ENCODE measurements around the gene UCMA. TPM values are rescaled to one million over a fixed set of nuclear protein-coding genes. Genes with fewer than 3 reads are reported as not detected.

Gene UCMA
- total RNA-seq, 1 experiment from 2014 or later: not detected

- Histone ChIP-seq H3K27ac (ENCODE audit: low read length) (no peak overlapping the region), H3K4me1 (ENCODE audit: insufficient read depth, low read length) (no peaks in the 10 kb centered on the region), H3K9me3 (ENCODE audit: low read length) (no peaks in the 10 kb centered on the region), H3K9me2 (replicated peaks; ENCODE audit: low read length) (no peaks in the 10 kb centered on the region), H2AFZ (ENCODE audit: low read length) (no peak overlapping the region), H4K20me1 (ENCODE audit: low read length) (no peaks in the 10 kb centered on the region), H3F3A (ENCODE audit: low read length, unreplicated experiment) (no peaks in the 10 kb centered on the region), H3K9ac (ENCODE audit: low read length) (no peak overlapping the region), H3K4me3 (ENCODE audit: low read length) (no peak overlapping the region), H3K36me3 (ENCODE audit: low read depth, low read length) (no peaks in the 10 kb centered on the region; the same call in 1 of the 2 replicates), H3K79me2 (ENCODE audit: low read length) (no peaks in the 10 kb centered on the region), H3K4me2 (ENCODE audit: low read length) (no peak overlapping the region), H3K27me3 (ENCODE audit: low read length) (no peaks in the 10 kb centered on the region)
- no TSS peak for BruUV-seq (replicated peaks)
- no peak for ATAC-seq
- POLR2A ChIA-PET (ENCODE audit: unreplicated experiment): no interaction called here
- intact Hi-C loops (cut with micrococcal nuclease): no loop called here
- TF ChIP-seq EZH2 (IDR thresholded peaks at IDR 0.05; ENCODE audit: low read length, unreplicated experiment): no peak
- no peak for TF ChIP-seq EZH2phosphoT487 (IDR thresholded peaks at IDR 0.05; ENCODE audit: borderline replicate concordance, low read length)
- TF ChIP-seq CTCF (conservative IDR thresholded peaks at IDR 0.05; ENCODE audit: low read depth, low read length): no peak
- CTCF ChIA-PET: no interaction called here
- no peak for DNase-seq
Observed at GRCh38 chr10:13182424-13182823, 51.8 kb downstream of the UCMA start.

GRCh38 chr10:13180788-13181187, 53.4 kb downstream of the UCMA start:
- H3F3A ChIP-seq (ENCODE audit: low read length, unreplicated experiment): no peaks in the 10 kb centered on the region
- intact Hi-C loops (cut with micrococcal nuclease): no loop called here
- no peaks in the 10 kb centered on the region for H3K79me2 ChIP-seq (ENCODE audit: low read length)
- no peak overlapping the region for H3K9ac ChIP-seq (ENCODE audit: low read length)
- no peak for ATAC-seq
- no peaks in the 10 kb centered on the region; the same call in 1 of the 2 replicates for H3K36me3 ChIP-seq (ENCODE audit: low read depth, low read length)
- no peak overlapping the region for H3K4me3 ChIP-seq (ENCODE audit: low read length)
- no peak overlapping the region for H2AFZ ChIP-seq (ENCODE audit: low read length)
- DNase-seq: no peak
- no peaks in the 10 kb centered on the region for H3K9me2 ChIP-seq (replicated peaks; ENCODE audit: low read length)
- CTCF ChIA-PET: no interaction called here
- H3K27ac ChIP-seq (ENCODE audit: low read length): no peak overlapping the region
- no peaks in the 10 kb centered on the region for H3K9me3 ChIP-seq (ENCODE audit: low read length)
- no peaks in the 10 kb centered on the region for H4K20me1 ChIP-seq (ENCODE audit: low read length)
- H3K4me2 ChIP-seq (ENCODE audit: low read length): no peak overlapping the region
- H3K27me3 ChIP-seq (ENCODE audit: low read length): no peaks in the 10 kb centered on the region
- H3K4me1 ChIP-seq (ENCODE audit: insufficient read depth, low read length): no peaks in the 10 kb centered on the region
- BruUV-seq (replicated peaks): no TSS peak
- TF ChIP-seq EZH2 (IDR thresholded peaks at IDR 0.05; ENCODE audit: low read length, unreplicated experiment): no peak
- TF ChIP-seq EZH2phosphoT487 (IDR thresholded peaks at IDR 0.05; ENCODE audit: borderline replicate concordance, low read length): no peak
- no peak for TF ChIP-seq CTCF (conservative IDR thresholded peaks at IDR 0.05; ENCODE audit: low read depth, low read length)
- POLR2A ChIA-PET (ENCODE audit: unreplicated experiment): no interaction called here

GRCh38 chr10:13173616-13174015, 60.6 kb downstream of the UCMA start:
- TF ChIP-seq CTCF (conservative IDR thresholded peaks at IDR 0.05; ENCODE audit: low read depth, low read length) (no peak), EZH2 (IDR thresholded peaks at IDR 0.05; ENCODE audit: low read length, unreplicated experiment) (no peak), EZH2phosphoT487 (IDR thresholded peaks at IDR 0.05; ENCODE audit: borderline replicate concordance, low read length) (no peak)
- ChIA-PET CTCF (no interaction called here), POLR2A (ENCODE audit: unreplicated experiment) (no interaction called here)
- ATAC-seq (no peak), DNase-seq (no peak)
- Histone ChIP-seq H3K27ac (ENCODE audit: low read length) (no peak overlapping the region), H4K20me1 (ENCODE audit: low read length) (no peaks in the 10 kb centered on the region), H3K79me2 (ENCODE audit: low read length) (no peaks in the 10 kb centered on the region), H3K36me3 (ENCODE audit: low read depth, low read length) (no peaks in the 10 kb centered on the region; the same call in 1 of the 2 replicates), H3K9ac (ENCODE audit: low read length) (no peak overlapping the region), H3K4me3 (ENCODE audit: low read length) (no peak overlapping the region), H3F3A (ENCODE audit: low read length, unreplicated experiment) (no peaks in the 10 kb centered on the region), H2AFZ (ENCODE audit: low read length) (no peak overlapping the region), H3K4me1 (ENCODE audit: insufficient read depth, low read length) (no peaks in the 10 kb centered on the region), H3K27me3 (ENCODE audit: low read length) (no peaks in the 10 kb centered on the region), H3K9me3 (ENCODE audit: low read length) (no peaks in the 10 kb centered on the region), H3K4me2 (ENCODE audit: low read length) (no peak overlapping the region), H3K9me2 (replicated peaks; ENCODE audit: low read length) (no peaks in the 10 kb centered on the region)
- intact Hi-C loops (cut with micrococcal nuclease): no loop called here
- no TSS peak for BruUV-seq (replicated peaks)

Other genes with a start within 250 kb of the UCMA start
- gene CCDC3, start 232.7 kb downstream of the UCMA start, total RNA-seq (2014; rRNA removed): not detected in 2 replicates
- gene OPTN, start 134.2 kb downstream of the UCMA start, total RNA-seq (2014; rRNA removed): 7.9 and 10.1 TPM in 2 replicates
- 14.3 and 16.1 TPM in 2 replicates for gene MCM10, start 72.8 kb downstream of the UCMA start, total RNA-seq (2014; rRNA removed)
- 4.4 and 13.2 TPM in 2 replicates for gene PHYH, start 65.7 kb upstream of the UCMA start, total RNA-seq (2014; rRNA removed)
- 40.4 and 42.5 TPM in 2 replicates for gene SEPHS1, start 113.9 kb upstream of the UCMA start, total RNA-seq (2014; rRNA removed)

Measured in PC-3 (cell line).